GM23248 (cell line): ENCODE measurements around the gene SYNE1.

Experiments used
- EZH2 ChIP-seq: fragments of 200-600 bp; sonication (generic); IDR thresholded peaks from 2 replicates; pipeline ENCODE4 v1.6.1; 2018; ENCODE audit warnings: antibody characterized with exemption, mild to moderate bottlenecking; ENCODE audit not compliant: insufficient read depth, poor library complexity, severe bottlenecking
- EZH2phosphoT487 ChIP-seq: fragments of 200-600 bp; sonication (generic); IDR thresholded peaks from 2 replicates; pipeline ENCODE4 v1.6.1; 2018; ENCODE audit warnings: antibody characterized with exemption, moderate library complexity, mild to moderate bottlenecking, low read depth; ENCODE audit not compliant: insufficient read depth

GRCh38 chr6:152503546-152503945 is 133.6 kb downstream of the SYNE1 start:
- TF ChIP-seq EZH2, result no peak
- no peak for TF ChIP-seq EZH2phosphoT487
